ENCODE measurements around the gene HP.
A peak's percentile ranks its signal among the peaks of the same experiment; 100 is the strongest.
"Not testable (repeated sequence)": the region's sequence is repeated elsewhere in the genome, so short reads cannot be mapped to it uniquely, and the experiment has no call there.

HP gene, protein sequence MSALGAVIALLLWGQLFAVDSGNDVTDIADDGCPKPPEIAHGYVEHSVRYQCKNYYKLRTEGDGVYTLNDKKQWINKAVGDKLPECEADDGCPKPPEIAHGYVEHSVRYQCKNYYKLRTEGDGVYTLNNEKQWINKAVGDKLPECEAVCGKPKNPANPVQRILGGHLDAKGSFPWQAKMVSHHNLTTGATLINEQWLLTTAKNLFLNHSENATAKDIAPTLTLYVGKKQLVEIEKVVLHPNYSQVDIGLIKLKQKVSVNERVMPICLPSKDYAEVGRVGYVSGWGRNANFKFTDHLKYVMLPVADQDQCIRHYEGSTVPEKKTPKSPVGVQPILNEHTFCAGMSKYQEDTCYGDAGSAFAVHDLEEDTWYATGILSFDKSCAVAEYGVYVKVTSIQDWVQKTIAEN

DNA sequence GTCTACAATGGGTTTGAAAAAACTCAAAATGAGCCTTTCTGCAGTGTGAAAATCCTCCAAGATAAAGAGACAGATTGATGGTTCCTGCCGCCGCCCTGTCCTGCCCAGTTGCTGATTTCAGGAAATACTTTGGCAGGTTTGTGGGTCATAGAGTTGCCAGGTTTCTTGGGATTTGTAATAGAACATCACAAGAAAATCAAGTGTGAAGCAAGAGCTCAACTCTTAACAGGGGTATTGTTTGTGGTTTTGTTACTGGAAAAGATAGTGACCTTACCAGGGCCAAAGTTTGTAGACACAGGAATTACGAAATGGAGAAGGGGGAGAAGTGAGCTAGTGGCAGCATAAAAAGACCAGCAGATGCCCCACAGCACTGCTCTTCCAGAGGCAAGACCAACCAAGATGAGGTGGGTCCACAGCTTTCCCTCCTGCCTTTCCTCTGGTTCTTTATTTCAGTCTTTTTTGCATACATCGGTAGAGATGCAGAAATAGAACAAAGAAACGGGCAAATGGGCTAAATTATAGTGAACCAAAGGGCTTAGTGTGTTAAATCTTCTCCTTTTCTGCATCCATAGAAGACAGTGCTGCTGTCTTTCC is at the start of gene HP:
TSS of gene HP (plus strand) at position 252 of the 594 bp plus-strand sequence. CDS start at position 400, 148 bp downstream.
- not testable (repeated sequence) for DNase-seq

DNA sequence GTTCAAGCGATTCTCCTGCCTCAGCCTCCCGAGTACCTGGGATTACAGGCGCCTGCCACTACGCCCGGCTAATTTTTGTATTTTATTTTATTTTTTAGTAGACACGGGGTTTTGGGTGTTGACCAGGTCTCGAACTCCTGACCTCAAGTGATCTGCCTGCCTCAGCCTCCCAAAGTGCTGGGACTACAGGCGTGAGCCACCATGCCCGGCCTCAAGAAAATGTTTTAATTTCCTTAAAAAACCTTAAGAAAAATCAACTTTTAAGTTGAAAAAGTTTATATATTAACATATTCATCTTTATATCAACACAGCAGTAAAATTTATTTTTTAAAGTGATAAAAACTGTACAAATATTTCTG is 46.3 kb upstream of the HP start:
- DNase-seq = not testable (repeated sequence)

DNA sequence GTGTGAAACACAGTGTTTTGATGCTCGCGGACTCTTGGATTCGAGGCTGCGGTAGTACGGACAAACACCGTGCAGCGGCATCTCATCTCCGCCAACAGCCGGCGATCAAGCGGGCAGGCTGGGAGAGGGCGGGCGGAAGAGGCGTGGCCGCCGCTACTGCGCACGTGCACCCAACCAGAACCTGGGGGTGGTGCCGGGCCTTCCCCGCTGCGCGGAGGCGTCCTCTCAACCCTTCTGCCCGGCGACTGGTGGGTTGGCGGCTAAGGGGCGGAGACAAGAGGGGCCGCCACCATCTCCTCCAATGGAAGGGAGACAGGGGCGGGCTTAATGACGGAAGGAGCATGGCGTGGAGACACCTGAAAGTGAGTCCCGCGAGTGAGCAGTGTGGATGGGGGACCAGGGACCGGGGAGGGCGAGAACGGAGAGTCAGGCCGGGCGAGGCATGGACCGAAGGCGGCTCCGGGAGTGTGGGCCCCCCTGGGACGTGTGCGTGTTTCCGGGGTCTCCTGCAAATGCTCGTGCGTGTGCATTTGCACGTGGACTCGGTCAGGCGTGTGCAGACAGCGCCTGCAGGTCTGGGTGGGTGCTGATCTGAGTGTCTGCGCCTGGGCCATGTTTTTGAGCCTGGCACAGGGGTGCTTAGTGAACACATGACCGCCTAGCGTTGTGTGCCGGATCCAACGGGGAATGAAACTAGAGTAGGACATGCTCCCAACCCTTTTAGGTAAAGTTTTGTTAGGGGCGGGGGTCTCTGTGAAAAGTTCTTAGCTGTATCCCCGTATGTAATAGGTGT is 45.7 kb upstream of the HP start, which contains the start of gene DHODH:
TSS of gene DHODH (plus strand) at position 321 of the 793 bp plus-strand sequence. CDS start at position 342, 21 bp downstream.
- peak; percentile 99 for DNase-seq

DNA sequence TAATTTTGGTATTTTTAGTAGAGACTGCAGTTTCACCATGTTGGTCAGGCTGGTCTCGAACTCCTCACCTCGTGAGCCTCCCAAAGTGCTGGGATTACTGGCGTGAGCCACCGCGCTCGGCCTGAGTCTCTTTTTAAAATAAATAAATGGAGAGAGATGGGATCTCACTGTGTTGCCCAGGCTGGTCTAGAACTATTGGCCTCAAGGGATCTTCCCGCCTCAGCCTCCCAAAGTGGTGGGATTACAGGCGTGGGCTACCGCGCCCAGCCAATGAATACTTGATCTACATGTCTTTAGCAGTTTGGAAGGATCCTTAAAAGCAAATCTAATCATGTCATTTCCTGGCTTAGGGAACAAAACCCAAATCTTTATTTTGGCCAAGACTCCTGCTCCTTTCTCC is 44.5 kb upstream of the HP start:
- DNase-seq = no peak

DNA sequence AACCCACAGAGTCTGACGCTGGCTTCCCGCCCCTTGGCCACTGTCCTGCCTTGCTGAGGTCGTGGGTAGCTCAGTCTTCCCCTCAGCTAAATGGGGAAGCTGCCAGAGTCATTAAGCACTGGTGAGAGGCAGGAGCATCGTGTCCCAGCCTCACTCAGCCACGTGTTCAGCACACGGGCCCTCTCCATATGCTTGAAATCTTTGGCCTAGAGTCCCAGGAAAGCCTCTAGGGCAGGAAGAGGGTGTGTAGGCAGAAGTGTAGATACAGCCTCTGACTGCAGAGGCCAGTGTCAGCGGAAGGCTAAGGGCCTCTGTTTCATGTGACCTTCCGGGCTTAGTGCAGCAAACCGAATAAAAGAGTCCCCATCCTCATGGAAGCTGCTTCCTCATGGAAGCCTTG is 41.7 kb upstream of the HP start:
- DNase-seq = no peak

DNA sequence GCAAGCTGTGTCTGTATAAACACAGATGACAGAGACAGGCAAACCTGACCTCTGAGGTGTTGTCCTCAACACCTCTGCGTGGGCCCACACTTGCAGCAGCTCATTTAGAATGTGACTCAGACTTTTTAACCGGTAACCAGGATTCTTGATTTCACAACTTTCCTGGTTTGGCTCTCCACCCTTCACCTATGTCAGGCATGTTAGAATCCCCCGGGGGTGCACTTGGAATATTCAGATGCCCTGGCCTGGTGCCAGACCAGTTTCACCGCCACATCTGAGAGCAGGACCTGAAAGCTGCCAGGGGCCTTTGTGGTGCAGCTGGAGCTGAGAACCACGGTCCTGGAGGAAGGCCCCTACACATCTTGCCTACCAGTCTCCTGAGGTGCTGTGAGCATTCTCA is 40.9 kb upstream of the HP start:
- DNase-seq = no peak

DNA sequence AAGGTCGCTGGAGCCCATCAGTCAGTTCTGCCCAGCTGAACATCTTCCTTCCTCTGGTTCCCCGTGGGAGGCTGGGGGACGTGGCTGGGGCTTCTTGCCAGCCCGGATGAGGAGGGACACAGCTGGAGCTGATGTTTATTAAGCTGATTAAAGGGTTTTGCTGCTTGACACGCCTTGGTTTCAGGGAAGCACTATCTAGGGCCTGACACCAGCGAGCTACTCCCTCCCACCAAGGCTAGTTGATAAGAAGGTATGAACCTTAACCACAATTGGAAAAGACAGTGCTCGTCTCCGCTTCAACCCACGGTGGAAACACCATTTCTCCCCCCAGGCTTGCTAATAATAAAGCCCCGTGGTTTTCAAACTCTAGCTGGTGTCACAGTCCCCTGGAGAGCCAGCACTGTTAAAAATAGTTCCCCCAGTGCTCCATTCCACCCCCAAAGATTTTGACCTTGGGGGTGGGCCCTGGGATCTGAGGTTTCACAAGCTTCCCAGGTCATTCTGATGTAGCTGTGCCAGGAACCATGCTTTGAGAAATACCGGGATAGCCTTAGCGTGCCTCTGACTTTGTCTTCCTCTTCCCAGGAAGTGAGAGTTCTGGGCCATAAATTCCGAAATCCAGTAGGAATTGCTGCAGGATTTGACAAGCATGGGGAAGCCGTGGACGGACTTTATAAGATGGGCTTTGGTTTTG is 40.3 kb upstream of the HP start:
- DNase-seq = no peak

DNA sequence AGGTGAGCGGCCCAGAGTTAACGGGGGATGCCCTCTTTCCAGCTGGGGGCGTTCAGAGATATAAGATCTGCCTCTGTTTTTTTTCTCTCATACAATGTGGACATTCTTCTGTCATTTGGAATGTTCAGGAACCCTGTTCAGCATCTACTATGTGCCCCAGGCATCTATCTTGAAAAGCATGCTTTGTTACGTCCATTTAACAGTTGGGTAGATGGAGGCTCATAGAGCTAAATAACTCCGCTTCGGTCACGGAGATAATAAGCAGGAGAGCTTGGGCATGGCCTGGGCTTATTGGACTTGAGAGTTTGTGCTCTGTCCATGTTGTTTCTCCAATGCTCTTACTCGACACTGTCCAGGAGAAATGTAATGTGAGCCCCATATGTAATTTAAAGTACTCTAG is 39.6 kb upstream of the HP start:
- no peak for DNase-seq

DNA sequence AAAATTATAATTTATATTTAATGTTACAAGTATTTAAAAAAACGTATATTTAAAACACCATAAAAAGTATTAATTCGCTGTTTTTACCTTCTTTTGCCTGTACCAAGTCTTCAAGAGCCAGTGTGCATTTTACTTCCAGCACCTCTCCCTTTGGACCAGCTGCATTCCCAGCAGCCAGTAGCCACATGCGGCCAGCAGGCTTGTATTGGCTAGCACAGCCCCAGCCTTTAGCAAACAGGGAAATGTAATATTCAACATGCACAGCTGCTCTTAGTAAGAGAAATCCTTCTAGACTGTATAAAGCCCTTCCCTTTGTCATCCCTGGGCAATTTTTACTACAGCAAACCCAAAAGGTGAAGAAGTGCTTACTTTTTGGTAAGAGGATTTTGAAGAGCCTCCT is 39.2 kb upstream of the HP start:
- DNase-seq = no peak

DNA sequence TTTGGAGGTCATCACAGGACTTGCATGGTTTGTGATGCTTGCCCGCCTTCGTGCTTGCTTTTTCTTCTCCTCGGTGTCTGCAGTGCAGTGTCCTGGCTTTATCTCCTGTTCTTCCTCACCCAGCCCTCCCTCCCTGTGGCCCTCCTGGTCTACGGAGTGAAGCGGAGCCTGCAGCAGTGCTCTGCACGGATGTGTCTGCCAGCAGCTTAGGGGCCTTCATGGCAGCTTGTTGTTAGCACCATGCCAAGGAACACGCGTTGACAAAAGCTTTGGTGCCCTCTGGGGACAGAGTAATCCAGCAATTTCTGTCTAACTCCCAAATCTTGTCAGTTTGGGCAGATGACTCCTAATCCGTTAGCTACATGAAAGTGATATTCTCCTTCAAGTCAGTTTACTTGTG is 35.8 kb upstream of the HP start:
- DNase-seq = no peak

DNA sequence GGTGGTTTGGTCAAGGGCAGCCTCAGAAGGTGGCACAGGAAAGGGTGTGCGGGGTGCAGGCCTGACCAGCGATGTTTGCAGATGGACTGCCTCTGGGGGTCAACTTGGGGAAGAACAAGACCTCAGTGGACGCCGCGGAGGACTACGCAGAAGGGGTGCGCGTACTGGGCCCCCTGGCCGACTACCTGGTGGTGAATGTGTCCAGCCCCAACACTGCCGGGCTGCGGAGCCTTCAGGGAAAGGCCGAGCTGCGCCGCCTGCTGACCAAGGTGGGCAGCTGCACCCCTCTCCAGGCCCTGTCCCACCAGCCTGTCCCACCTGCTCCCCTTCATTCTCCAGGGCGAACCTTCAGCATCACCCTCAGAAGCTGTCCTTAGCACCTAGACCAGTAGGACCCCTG is 33.3 kb upstream of the HP start:
- DNase-seq = no peak

DNA sequence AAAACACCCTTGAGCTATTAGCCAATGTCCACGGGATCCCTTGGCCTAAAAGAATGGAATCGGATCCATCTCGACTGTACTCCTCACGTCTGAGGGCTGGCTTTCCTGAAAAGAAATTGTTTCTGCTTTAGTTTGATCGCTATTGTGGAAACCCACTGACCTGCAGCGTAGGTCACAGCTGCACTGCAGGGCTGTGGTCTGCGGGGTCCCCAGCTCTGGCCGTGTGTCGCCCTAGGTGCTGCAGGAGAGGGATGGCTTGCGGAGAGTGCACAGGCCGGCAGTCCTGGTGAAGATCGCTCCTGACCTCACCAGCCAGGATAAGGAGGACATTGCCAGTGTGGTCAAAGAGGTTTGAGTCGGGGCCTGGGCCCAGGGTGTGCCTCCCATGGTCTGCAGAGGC is 32.2 kb upstream of the HP start:
- DNase-seq = no peak

DNA sequence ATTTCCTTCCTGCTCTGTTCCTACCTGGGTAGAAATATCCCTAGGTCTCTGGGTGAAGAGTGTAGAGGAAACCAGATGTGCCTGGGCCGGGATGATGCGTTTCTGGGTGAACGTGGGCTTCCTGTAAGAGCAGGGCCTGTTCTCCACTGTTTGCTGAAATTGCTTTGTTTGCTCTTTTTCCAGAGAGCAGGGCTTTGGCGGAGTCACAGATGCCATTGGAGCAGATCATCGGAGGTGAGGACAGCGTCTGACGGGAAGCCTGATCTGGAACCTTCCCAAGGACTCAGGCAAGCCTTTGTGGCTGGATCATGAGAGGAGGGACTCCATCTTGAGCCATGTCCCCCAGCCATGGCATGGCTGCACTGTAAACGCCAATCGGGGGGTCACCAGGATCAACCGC is 30.3 kb upstream of the HP start:
- DNase-seq = no peak

DNA sequence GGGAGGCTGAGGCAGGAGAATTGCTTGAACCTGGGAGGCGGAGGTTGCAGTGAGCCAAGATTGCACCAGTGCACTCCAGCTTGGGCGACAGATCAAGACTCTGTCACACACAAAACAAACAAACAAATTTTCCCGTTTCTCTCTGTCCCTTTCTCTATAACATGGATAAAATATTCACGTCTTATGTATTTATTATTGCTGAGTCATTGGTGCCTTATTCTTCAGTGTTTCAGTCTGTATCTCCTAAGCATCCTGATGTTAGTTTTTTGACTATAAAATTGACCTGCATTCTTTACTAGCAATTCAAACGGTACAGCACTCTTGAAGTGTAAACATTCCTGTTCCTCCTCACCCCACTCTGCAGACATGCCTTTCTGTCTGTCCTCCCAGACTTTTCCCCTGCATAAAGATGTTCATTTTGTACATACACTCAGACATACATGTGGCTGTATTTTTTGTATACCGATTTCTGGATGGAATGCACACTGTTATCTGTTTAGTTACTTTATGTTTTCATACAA is 29.4 kb upstream of the HP start:
- no peak for DNase-seq

DNA sequence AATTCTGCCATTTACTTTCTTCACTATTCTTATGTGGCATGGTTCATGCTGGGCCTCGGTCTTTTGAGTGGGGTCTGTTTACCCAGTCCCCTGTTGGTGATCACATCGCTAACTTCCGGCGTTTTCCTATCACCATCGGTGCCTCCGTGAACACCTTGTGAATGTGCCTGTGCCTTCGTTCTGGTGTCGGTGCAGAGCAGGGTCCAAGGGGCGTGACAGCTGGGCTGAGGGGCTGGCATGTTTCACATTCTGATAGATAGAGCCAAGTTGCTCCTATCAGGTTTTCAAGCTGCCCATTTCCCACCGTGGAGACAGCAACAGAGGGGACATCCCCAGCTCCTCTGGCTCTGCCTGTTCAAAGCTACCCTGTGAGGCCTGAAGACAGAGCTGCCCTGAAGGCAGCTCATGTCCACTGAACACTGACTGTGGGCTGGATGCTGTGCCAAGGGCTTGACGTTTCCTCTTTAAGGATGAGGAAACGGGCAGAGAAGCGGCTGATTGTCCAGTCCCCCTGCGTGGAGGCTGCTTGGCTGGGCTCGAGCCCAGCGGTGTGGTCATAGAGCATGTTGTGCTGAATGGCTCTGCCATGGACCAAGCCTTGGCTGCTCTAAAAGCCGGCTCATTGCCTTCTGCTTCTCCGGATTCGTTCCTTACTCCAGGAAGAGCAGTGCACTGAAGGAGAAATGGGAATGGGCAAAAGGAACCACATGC is 28.7 kb upstream of the HP start:
- DNase-seq = no peak

DNA sequence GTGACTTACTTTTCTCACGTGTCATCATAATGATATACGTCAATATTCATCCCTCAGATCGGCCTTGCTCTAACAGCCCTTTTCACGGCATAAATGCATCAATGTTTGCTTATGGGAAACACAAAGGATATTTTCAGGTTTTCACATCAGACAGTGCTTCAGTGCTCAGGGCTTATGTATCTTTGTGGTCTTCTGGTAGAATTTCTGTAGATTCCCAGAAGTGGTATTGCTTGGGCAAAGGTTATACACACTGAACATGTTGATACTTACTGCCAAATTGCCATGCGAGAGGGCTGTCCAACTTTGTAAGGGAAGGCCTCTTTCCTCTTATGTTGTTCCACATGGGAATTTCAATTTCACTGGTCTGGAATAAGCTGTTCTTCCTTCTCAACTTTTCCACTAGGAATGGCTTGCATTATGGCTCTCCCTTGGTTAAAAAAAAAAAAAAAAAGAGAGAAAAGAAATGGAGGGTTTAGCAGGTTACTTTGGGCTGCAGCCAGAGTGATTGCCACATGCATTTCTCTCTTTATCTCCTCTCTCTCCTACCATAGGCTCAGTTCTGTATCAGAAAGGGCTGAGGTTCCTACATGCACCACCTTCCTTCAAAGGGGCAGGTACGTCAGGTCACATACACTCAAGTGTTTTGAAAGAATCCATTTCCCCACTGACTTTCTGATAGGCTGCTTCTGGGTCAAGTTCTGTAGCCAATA is 26.5 kb upstream of the HP start:
- no peak for DNase-seq

DNA sequence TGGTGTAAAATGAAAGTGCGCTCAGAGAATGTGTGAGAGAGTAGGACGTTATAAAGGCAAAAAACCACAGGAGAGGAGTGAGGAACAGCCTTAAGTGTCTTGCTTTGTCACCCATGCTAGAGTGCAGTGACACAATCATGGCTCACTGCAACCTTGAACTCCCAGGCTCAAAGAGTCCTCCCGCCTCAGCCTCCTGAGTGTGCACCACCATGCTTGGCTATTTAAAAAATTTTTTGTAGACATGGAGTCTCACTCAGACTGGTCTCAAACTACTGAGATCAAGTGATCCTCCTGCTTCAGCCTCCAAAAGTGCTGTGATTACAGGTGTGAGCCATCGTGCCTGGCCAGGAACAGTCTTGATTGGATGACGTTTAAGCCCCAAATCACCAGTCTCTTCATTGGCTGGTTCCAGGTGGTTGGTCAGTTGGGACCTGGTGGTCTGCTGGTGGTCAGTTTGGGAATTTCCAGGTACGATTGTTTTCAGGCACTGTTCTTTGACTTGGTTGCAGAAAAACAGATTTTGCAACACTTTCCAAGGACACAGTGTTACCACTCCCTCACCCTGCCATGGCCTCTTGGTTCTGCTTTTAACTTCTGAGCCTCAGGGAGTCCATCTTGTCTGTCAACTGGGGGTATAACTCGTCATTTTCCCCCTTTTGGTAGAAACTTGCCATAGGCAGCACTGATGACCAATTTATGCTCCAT is 24.6 kb upstream of the HP start:
- DNase-seq = no peak

DNA sequence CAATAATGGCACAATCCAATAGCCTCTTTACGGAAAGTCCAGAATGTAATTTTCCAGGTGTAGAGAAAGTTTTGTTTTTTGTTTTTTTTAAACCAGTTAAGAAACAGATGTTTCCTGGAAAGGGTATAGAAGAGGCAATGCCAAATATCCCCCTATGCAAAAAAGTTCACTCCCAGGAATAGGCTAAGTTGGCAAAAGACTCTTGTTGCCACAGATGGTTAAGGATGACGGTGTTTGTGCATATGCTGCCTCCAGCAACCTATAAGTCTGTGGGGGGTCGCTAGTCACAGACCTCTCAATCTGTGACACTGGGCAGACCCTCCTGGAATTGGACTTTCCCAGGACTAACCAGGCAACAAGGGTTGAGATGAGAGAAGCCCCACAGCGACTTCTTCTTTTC is 20.9 kb upstream of the HP start:
- DNase-seq = no peak

DNA sequence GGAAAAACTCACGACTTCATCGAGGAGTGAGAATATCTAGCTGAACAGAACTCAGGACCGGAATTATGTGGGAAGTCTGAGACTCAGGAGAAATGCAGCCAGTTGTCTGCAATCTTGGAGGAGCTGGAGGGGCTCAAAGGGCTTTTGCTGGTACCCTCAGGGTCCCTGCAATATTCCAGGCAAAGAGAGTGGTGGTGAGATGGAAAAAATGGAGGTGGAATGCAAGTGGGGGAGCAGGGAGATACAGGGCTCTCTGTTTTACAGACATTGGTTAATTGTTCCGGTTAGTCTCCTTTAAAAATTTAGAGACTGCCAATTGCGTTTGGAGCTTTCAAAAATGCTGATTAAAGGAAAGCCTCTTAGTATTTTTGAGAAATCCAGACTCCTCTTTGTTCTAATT is 18.2 kb upstream of the HP start:
- DNase-seq = no peak

DNA sequence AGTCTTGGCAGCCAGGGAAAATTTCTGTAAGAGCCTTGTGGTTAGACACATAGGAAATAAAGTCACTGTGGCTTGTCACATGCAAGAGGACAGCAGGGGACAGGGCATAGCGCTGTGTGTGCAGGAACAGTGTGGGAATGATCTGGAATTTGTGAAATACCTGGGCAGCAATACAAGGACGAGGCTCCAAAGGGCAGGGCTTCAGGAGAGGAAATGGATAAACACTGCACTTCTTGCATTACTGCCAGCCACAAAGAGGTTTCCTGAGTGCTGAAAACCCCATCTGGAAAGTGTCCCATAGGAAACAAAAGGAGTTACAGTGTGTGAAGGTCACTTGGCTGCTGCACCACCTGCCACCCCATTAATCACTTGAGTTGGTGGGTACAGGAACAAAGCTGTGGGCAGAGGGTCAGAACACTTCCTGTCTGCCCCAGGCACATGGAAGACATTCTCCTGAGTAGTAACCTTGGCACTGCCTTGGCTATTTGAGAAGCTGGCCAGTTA is 12.1 kb upstream of the HP start:
- DNase-seq = no peak

DNA sequence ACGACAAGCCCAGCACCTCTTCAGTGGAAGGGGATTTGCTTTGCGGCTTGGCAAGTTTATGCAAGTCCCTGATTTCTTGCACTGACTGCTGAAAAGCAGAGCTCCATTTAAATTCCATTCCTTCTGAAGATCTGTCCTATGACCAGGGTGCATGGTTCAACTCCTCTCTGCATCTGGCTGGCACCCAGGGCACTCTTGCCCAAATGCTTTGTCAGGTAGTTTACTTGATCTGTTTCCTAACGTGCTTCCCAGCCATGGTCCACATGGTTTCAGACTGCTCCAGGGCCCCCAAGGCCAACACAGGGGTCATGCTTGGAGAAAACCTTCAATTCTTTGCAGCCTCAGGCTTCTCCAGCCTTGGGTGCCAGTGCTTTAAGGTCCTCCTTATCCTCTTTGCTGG is 11.2 kb upstream of the HP start:
- DNase-seq = no peak

All from HCEC 1CT (cell line).